Nephron progenitor cell (in vitro differentiated cells): ENCODE measurements around the gene SLC22A1.
A peak's percentile ranks its signal among the peaks of the same experiment; 100 is the strongest.
"Not testable (repeated sequence)": the region's sequence is repeated elsewhere in the genome, so short reads cannot be mapped to it uniquely, and the experiment has no call there.

Experiments
- DNase-seq: peaks from one replicate; pipeline ENCODE4 v3.0.0; 2021
- H3K27ac Mint-ChIP-seq: 2 replicates; pipeline ENCODE4 v1.8.0; 2021; ENCODE audit warnings: mild to moderate bottlenecking, moderate library complexity, mixed read lengths
- H3K27me3 Mint-ChIP-seq: 2 replicates; pipeline ENCODE4 v1.8.0; 2021; ENCODE audit warnings: mild to moderate bottlenecking, low read depth, mixed read lengths; ENCODE audit not compliant: poor library complexity
- H3K36me3 Mint-ChIP-seq: 2 replicates; pipeline ENCODE4 v1.8.0; 2021; ENCODE audit warnings: low read depth, mixed read lengths
- H3K4me1 Mint-ChIP-seq: 2 replicates; pipeline ENCODE4 v1.8.0; 2021; ENCODE audit warnings: mixed read lengths
- H3K4me3 Mint-ChIP-seq: 2 replicates; pipeline ENCODE4 v1.8.0; 2021; ENCODE audit warnings: mild to moderate bottlenecking, moderate library complexity, mixed read lengths
- H3K9me3 Mint-ChIP-seq: 2 replicates; pipeline ENCODE4 v1.8.0; 2021; ENCODE audit warnings: mild to moderate bottlenecking, moderate library complexity, mixed read lengths
- TF ChIP-seq, protein P1 (sequence below): fragments of 200-600 bp; sonication (generic); IDR thresholded peaks from 2 replicates; pipeline ENCODE4 v1.5.0; 2021; ENCODE audit warnings: antibody characterized with exemption

SLC22A1 gene

DNA sequence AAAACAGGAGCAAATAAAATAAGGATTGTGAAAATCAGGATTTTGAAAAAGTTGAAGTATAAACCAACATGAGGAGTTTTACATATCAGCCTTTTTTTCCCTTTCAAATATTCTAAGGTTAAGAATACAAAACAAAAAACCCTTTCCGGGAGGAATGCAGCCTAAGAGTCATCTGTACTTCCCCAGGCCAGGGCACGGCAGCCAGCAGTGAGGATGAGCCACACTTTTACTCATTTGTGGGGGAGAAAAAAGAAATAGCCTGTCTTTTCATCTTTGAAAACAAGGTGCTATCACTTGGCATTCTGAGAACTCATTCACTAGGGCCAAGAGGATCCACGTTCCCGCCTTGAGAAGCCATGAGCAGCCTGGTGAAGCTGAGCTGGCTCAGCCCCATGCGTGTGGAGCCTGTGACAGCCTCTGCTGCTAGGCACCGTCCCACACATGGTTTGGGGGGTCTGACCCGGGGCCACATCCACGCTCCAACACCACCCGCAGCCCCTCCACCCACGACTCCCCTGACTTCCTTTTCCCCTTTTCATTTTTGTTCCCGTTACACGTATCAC is 11.2 kb downstream of the SLC22A1 start:
- H3K4me3 Mint-ChIP-seq, result no peak overlapping the region
- DNase-seq, result no peak
- H3K27ac Mint-ChIP-seq, result no peak overlapping the region
- peaks cover 4% of the 10 kb centered on the region for H3K36me3 Mint-ChIP-seq
- H3K4me1 Mint-ChIP-seq, result peaks cover 36% of the 10 kb centered on the region
- no peaks in the 10 kb centered on the region for H3K9me3 Mint-ChIP-seq
- TF ChIP-seq, protein P1, sequence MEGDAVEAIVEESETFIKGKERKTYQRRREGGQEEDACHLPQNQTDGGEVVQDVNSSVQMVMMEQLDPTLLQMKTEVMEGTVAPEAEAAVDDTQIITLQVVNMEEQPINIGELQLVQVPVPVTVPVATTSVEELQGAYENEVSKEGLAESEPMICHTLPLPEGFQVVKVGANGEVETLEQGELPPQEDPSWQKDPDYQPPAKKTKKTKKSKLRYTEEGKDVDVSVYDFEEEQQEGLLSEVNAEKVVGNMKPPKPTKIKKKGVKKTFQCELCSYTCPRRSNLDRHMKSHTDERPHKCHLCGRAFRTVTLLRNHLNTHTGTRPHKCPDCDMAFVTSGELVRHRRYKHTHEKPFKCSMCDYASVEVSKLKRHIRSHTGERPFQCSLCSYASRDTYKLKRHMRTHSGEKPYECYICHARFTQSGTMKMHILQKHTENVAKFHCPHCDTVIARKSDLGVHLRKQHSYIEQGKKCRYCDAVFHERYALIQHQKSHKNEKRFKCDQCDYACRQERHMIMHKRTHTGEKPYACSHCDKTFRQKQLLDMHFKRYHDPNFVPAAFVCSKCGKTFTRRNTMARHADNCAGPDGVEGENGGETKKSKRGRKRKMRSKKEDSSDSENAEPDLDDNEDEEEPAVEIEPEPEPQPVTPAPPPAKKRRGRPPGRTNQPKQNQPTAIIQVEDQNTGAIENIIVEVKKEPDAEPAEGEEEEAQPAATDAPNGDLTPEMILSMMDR, result no peak
- H3K27me3 Mint-ChIP-seq, result peaks cover 16% of the 10 kb centered on the region

GRCh38 chr6:160133441-160134336 is 12.1 kb downstream of the SLC22A1 start:
- H3K27ac Mint-ChIP-seq, result no peak overlapping the region
- TF ChIP-seq, protein P1, result no peak
- peaks cover 4% of the 10 kb centered on the region for H3K36me3 Mint-ChIP-seq
- no peak for DNase-seq
- peaks cover 16% of the 10 kb centered on the region for H3K27me3 Mint-ChIP-seq
- H3K9me3 Mint-ChIP-seq, result no peaks in the 10 kb centered on the region
- H3K4me1 Mint-ChIP-seq, result peaks cover 44% of the 10 kb centered on the region
- no peak overlapping the region for H3K4me3 Mint-ChIP-seq

- H3K27ac Mint-ChIP-seq, H3K36me3 Mint-ChIP-seq, H3K4me3 Mint-ChIP-seq, H3K9me3 Mint-ChIP-seq, DNase-seq: not testable (repeated sequence)
- peaks cover 16% of the 10 kb centered on the region for H3K27me3 Mint-ChIP-seq
- H3K4me1 Mint-ChIP-seq, result peaks cover 48% of the 10 kb centered on the region
Measured at GRCh38 chr6:160134337-160134751, 12.7 kb downstream of the SLC22A1 start.

GRCh38 chr6:160134779-160135547 is 13.3 kb downstream of the SLC22A1 start:
- no peak for DNase-seq
- Mint-ChIP-seq H3K4me1 (peaks cover 52% of the 10 kb centered on the region), H3K27ac (no peak overlapping the region), H3K36me3 (no peaks in the 10 kb centered on the region), H3K27me3 (peaks cover 16% of the 10 kb centered on the region), H3K4me3 (no peak overlapping the region), H3K9me3 (no peaks in the 10 kb centered on the region)
- TF ChIP-seq, protein P1, result no peak

DNA sequence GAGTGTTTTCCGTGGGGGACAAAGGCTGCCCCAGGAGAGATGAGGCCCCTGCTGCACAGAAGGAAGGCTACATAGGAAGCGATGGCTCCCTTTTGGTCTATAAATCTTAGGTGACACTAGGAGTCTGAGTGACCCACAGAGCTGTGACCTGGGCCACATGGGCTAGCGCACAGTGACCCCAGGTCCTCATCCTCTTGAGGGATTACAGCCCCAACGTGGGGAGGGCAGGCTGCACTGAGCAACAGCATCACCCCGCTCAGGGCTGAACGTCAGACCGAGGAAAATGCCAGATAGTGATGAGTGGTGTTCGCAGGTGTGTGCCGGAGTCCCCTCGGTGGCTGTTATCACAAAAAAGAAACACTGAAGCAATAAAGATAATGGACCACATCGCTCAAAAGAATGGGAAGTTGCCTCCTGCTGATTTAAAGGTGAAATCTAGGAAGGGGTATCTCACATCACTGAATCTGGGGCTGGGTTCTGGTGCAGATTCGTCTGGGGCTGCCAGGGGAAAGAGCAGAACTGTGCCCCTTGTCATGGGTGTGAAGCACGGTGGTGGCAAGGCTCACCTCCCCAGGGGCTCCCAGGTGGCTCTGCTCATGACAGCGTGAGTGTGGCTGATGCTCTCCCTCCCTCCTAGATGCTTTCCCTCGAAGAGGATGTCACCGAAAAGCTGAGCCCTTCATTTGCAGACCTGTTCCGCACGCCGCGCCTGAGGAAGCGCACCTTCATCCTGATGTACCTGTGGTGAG is 14.5 kb downstream of the SLC22A1 start:
- TF ChIP-seq, protein P1, result no peak
- Mint-ChIP-seq H3K4me3 (no peak overlapping the region), H3K4me1 (peaks cover 55% of the 10 kb centered on the region), H3K9me3 (no peaks in the 10 kb centered on the region), H3K36me3 (no peaks in the 10 kb centered on the region), H3K27me3 (peaks cover 11% of the 10 kb centered on the region), H3K27ac (peak overlapping the region; percentile 36)
- no peak for DNase-seq
